SJCRH30 (cell line): ENCODE data around the gene SIL1. TPM values are rescaled to one million over a fixed set of nuclear protein-coding genes. Genes with fewer than 3 reads are reported as not detected.
"Not testable (repeated sequence)": the region's sequence is repeated elsewhere in the genome, so short reads cannot be mapped to it uniquely, and the experiment has no call there.

ENCODE experiments used
- DNase-seq, 2 experiments: peaks; one replicate each; pipeline ENCODE4 v3.0.0-alpha.2; 2015 to 2020
- H3K27ac ChIP-seq: fragments of 250-450 bp; sonication (Bioruptor Pico); 2 replicates; pipeline ENCODE4 v1.5.1; 2020; ENCODE audit warnings: mild to moderate bottlenecking, moderate library complexity
- H3K27me3 ChIP-seq: fragments of 250-450 bp; sonication (Bioruptor Pico); 2 replicates; pipeline ENCODE4 v1.5.1; 2020; ENCODE audit warnings: mild to moderate bottlenecking, moderate library complexity
- H3K36me3 ChIP-seq: fragments of 250-450 bp; sonication (Bioruptor Pico); 2 replicates; pipeline ENCODE4 v1.5.1; 2020; ENCODE audit warnings: mild to moderate bottlenecking, moderate library complexity
- H3K4me1 ChIP-seq: fragments of 250-450 bp; sonication (Bioruptor Pico); 2 replicates; pipeline ENCODE4 v1.5.1; 2020; ENCODE audit warnings: mild to moderate bottlenecking, moderate library complexity
- H3K4me3 ChIP-seq: fragments of 250-450 bp; sonication (Bioruptor Pico); 2 replicates; pipeline ENCODE4 v1.5.1; 2020; ENCODE audit warnings: mild to moderate bottlenecking, moderate library complexity
- H3K9me3 ChIP-seq: fragments of 250-450 bp; sonication (Bioruptor Pico); replicated peaks from 2 replicates; pipeline ENCODE4 v1.5.1; 2020; ENCODE audit warnings: mild to moderate bottlenecking, moderate library complexity
- total RNA-seq: library from RNA; depleted of rRNA; stranded (reverse); fragments of >200 nt; shearing (Covaris generic); gene quantifications from 2 replicates; pipeline ENCODE4 v1.2.3, GENCODE V29; 2014

The SIL1 gene
- total RNA-seq, 1 experiment from 2014 or later = 7.1 TPM

DNA sequence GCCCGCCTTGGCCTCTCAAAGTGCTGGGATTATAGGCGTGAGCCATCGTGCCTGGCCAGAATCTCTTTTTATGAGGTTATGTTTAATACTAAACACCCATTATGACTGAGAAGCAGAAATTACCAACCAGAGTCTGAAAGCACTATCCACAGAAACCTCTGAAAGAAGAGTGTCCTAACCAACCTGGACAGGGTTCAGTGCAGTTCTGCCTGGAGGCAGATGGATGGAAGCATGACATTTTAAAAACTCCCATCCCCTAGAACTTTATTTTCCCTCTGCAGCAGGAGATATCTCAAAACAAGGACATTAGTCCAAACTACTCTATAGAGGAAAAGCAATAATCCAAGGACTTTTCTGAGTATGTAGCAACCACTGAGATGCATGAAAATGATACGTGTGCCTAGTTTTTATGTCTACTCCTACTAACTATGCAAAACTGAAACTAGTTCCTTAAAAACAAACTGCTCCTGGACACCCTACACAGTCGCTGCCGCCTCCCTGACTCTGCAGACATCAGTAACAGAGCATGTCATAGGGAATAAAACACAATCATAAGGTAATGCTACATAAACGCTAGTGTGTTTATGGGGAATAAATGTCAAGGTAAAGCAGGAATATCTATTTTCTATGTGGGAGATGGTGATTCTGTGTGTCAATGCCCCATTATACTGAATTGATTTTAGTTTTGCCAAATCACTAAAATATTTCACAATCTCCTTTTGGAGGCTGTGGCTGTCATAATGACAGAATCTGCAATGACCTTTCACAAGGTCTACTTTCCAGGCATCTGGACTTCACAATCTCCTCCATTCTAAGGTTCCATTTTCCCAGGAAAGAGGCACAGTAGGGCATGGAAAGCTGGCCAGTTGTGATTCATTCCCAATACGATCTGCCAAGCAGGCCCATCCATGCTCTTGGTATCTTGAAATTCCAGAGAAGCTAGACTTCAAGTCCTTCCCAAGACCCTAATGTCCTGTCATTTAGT, 122.8 kb downstream of the SIL1 start:
- Histone ChIP-seq H3K9me3 (no peaks in the 10 kb centered on the region), H3K36me3 (no peaks in the 10 kb centered on the region), H3K4me3 (no peak overlapping the region), H3K27me3 (no peaks in the 10 kb centered on the region), H3K4me1 (no peaks in the 10 kb centered on the region), H3K27ac (no peak overlapping the region)
- no peak for DNase-seq

GRCh38 chr5:139073956-139074355, 124.2 kb downstream of the SIL1 start:
- not testable (repeated sequence) for DNase-seq, H3K27ac ChIP-seq, H3K9me3 ChIP-seq, H3K27me3 ChIP-seq, H3K4me1 ChIP-seq, H3K4me3 ChIP-seq, H3K36me3 ChIP-seq

GRCh38 chr5:139068494-139069151, 129.5 kb downstream of the SIL1 start:
- H3K36me3 ChIP-seq = no peaks in the 10 kb centered on the region
- no peak for DNase-seq
- H3K27me3 ChIP-seq = no peaks in the 10 kb centered on the region
- no peak overlapping the region for H3K4me3 ChIP-seq
- H3K9me3 ChIP-seq = no peaks in the 10 kb centered on the region
- H3K4me1 ChIP-seq = no peaks in the 10 kb centered on the region
- H3K27ac ChIP-seq = no peak overlapping the region

DNA sequence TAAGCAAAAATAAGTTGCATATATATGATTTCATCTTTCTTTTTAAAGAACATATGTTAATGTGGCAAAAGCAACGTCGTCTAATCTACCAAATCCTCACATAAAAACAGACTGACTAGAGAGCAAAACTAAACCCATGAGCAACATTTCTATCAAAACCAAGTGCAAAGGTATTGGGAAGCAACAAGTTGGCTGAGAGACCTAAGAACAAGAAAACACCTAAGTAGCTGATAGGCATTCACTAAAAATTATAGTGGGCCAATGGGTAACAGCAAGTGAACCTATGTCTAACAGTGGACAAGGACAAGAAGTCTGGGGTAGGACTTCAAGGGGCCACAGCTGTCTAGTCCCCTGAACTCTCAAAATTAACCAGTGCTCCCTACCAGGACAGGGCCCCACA, 130.1 kb downstream of the SIL1 start:
- Histone ChIP-seq H3K9me3 (no peaks in the 10 kb centered on the region), H3K36me3 (no peaks in the 10 kb centered on the region), H3K4me3 (no peak overlapping the region), H3K27me3 (no peaks in the 10 kb centered on the region), H3K27ac (no peak overlapping the region), H3K4me1 (no peaks in the 10 kb centered on the region)
- no peak for DNase-seq

GRCh38 chr5:139065306-139065705, 132.9 kb downstream of the SIL1 start:
- H3K27ac ChIP-seq = no peak overlapping the region
- no peaks in the 10 kb centered on the region for H3K36me3 ChIP-seq
- H3K27me3 ChIP-seq = no peaks in the 10 kb centered on the region
- DNase-seq = no peak
- H3K4me1 ChIP-seq = no peaks in the 10 kb centered on the region
- no peak overlapping the region for H3K4me3 ChIP-seq
- no peaks in the 10 kb centered on the region for H3K9me3 ChIP-seq

DNA sequence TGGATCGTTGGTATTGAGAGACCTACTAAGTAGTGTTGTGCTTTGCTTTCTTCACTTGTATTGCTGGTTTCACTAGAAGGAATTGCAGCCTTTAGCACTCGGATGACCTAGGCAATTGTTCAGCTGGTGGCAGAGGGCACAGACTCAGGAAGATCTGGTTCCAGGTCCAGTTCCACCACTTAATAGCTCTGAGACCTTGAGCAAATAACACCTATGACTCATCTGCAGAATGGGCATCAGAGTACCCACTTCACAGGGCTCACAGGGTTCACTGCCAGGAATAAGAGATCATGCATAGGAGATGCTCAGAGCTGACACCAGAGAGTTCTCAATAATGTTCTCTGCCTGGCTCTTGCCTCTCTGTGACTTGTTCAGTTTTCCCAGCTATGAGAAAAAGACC, 133.6 kb downstream of the SIL1 start:
- Histone ChIP-seq H3K36me3 (no peaks in the 10 kb centered on the region), H3K9me3 (no peaks in the 10 kb centered on the region), H3K27ac (no peak overlapping the region), H3K27me3 (no peaks in the 10 kb centered on the region), H3K4me3 (no peak overlapping the region), H3K4me1 (no peaks in the 10 kb centered on the region)
- no peak for DNase-seq

DNA sequence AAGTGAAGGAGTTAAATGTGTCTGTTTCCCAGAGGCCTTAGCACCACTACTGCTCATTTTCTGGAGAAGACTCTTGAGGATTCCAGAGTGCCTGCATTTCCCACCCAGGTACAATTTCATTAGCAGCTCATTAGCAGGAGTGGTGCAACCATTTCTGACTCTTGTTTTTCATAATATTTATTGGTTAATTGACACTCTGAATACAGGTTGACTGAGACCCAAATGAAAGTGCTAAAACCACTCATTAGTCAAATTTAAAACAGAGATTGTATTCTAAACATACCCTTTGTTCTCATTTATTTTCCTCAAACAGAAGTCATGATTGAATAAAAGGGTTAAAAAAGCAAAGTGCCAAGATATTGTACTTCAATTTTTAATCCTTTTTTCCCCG, 134.5 kb downstream of the SIL1 start:
- Histone ChIP-seq H3K36me3 (no peaks in the 10 kb centered on the region), H3K27me3 (no peaks in the 10 kb centered on the region), H3K4me3 (no peak overlapping the region), H3K4me1 (no peaks in the 10 kb centered on the region), H3K9me3 (no peaks in the 10 kb centered on the region), H3K27ac (no peak overlapping the region)
- DNase-seq = no peak

GRCh38 chr5:139062910-139063663, 135.1 kb downstream of the SIL1 start:
- Histone ChIP-seq H3K27ac (no peak overlapping the region), H3K4me1 (no peaks in the 10 kb centered on the region), H3K36me3 (no peaks in the 10 kb centered on the region), H3K4me3 (no peak overlapping the region), H3K9me3 (no peaks in the 10 kb centered on the region), H3K27me3 (no peaks in the 10 kb centered on the region)
- DNase-seq = no peak

- no peak overlapping the region for H3K27ac ChIP-seq
These were observed 136.3 kb downstream of the SIL1 start for GRCh38 chr5:139061856-139062255.

DNA sequence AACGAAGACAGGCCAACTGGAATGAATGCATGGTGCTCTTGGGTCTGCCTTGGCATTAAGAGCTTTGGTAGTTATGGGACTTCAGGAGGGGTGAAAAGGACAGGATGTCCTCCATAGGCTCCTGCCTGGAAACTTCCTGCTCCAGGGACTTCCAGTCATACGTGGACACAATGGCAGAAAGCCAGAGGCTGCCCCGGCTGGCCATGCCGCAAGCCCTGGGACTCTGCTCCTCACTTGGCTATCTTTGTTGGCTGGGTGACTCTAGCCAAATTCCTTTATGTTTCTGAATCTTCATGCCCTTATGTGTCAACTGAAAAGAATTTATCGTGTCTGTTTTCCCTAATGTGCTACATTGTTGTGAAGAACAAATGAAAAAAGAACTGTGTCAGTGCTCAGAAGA, 136.9 kb downstream of the SIL1 start:
- DNase-seq = no peak
- Histone ChIP-seq H3K9me3 (no peaks in the 10 kb centered on the region), H3K27ac (no peak overlapping the region), H3K4me1 (no peaks in the 10 kb centered on the region), H3K27me3 (no peaks in the 10 kb centered on the region), H3K4me3 (no peak overlapping the region), H3K36me3 (no peaks in the 10 kb centered on the region)

More at GRCh38 chr5:139061856-139062255, 136.3 kb downstream of the SIL1 start:
- Histone ChIP-seq H3K4me3 (no peak overlapping the region), H3K4me1 (no peaks in the 10 kb centered on the region), H3K9me3 (no peaks in the 10 kb centered on the region), H3K27me3 (no peaks in the 10 kb centered on the region), H3K36me3 (no peaks in the 10 kb centered on the region)
- no peak for DNase-seq

DNA sequence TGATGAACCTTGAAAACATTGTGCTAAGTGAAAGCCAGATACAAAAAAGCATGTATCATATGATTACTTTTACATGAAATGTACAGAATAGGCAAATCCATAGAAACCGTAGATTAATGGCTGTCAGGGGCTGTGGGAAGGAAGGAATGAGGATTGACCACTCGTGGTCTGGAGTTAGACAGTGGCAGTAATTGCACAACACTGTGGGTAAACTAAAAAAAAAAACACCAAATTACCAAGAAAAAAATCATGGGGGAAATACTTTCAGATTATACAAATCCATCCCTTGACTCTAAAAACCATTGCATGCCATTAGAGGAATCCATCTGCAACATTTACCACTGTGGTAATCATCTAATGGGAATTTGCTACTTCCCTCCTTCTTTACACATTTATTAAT, 140.0 kb downstream of the SIL1 start:
- no peaks in the 10 kb centered on the region for H3K27me3 ChIP-seq
- H3K9me3 ChIP-seq = no peaks in the 10 kb centered on the region
- DNase-seq = no peak
- H3K27ac ChIP-seq = no peak overlapping the region
- H3K36me3 ChIP-seq = no peaks in the 10 kb centered on the region
- H3K4me3 ChIP-seq = no peak overlapping the region
- H3K4me1 ChIP-seq = no peaks in the 10 kb centered on the region

GRCh38 chr5:139057045-139057939, 140.9 kb downstream of the SIL1 start:
- not testable (repeated sequence) for H3K36me3 ChIP-seq, H3K9me3 ChIP-seq, H3K4me1 ChIP-seq, H3K4me3 ChIP-seq, H3K27ac ChIP-seq, H3K27me3 ChIP-seq, DNase-seq

GRCh38 chr5:139052975-139053374, 145.2 kb downstream of the SIL1 start:
- Histone ChIP-seq H3K36me3 (no peaks in the 10 kb centered on the region), H3K27ac (no peak overlapping the region), H3K27me3 (no peaks in the 10 kb centered on the region), H3K4me1 (no peaks in the 10 kb centered on the region), H3K4me3 (no peak overlapping the region), H3K9me3 (no peaks in the 10 kb centered on the region)
- DNase-seq = no peak

- no peak for DNase-seq
- Histone ChIP-seq H3K4me3 (no peak overlapping the region), H3K4me1 (no peaks in the 10 kb centered on the region), H3K27me3 (no peaks in the 10 kb centered on the region), H3K9me3 (no peaks in the 10 kb centered on the region), H3K27ac (no peak overlapping the region), H3K36me3 (no peaks in the 10 kb centered on the region)
These were observed 146.8 kb downstream of the SIL1 start for GRCh38 chr5:139051392-139051791.
